Amniotic epithelial cell (primary cell): ENCODE data around the gene OAS2.
A peak's percentile ranks its signal among the peaks of the same experiment; 100 is the strongest.

Experiments used
- DNase-seq: peaks from one replicate; pipeline ENCODE4 v3.0.0-alpha.2; 2010; ENCODE audit warnings: low read depth

Gene OAS2, protein sequence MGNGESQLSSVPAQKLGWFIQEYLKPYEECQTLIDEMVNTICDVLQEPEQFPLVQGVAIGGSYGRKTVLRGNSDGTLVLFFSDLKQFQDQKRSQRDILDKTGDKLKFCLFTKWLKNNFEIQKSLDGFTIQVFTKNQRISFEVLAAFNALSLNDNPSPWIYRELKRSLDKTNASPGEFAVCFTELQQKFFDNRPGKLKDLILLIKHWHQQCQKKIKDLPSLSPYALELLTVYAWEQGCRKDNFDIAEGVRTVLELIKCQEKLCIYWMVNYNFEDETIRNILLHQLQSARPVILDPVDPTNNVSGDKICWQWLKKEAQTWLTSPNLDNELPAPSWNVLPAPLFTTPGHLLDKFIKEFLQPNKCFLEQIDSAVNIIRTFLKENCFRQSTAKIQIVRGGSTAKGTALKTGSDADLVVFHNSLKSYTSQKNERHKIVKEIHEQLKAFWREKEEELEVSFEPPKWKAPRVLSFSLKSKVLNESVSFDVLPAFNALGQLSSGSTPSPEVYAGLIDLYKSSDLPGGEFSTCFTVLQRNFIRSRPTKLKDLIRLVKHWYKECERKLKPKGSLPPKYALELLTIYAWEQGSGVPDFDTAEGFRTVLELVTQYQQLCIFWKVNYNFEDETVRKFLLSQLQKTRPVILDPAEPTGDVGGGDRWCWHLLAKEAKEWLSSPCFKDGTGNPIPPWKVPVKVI

DNA sequence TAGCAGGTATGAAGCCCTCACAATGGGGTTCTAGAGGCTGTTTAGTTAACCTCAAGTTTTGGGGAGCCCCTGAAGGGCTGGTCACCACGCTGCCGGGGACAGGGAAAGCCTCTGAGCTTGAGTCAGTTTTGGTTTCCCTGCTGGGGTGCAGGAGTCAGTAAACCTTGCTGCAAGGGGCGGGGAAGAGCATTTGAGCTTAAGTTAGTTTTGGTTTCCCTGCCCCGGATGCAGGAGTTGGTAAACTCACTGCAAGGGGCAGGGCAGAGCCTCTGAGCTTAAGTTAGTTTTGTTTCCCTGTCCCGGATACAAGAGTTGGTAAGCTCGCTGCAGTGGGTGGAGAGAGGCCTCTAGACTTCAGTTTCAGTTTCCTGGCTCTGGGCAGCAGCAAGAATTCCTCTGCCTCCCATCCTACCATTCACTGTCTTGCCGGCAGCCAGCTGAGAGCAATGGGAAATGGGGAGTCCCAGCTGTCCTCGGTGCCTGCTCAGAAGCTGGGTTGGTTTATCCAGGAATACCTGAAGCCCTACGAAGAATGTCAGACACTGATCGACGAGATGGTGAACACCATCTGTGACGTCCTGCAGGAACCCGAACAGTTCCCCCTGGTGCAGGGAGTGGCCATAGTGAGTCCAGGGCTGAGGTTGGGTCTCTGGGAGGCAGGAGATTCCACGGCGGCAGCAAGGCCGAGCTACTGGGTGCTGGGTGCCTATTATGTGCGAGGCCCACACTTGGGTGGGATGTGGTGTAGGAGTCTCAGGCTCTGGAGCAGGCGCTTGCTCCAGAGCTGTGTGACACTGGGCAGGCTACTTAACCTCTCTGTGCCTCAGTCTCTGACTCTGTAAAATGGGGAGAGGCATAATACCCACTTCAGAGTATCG, at the start of gene OAS2:
TSS of gene OAS2 (plus strand) at position 357 of the 878 bp plus-strand sequence. CDS start at position 447, 90 bp downstream.
- no peak for DNase-seq

DNA sequence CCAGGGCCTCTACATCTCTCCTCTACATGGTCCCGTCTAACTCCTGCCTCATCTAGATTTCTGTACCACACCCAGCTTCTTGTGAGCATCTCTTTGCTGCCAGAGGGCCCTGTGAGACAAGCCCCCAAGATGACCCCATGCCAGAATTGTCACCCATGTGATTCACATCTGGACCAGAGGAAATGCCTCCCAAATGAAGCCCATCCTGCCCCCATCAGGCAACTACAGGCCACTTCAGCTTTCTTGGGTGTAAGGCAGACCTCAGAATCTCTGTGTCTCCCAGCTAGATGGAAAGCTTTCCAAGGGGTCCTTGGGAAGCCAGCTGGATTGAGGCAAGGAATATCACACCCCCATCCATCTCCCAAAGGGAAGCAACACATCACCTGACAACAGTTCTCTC, 49.3 kb upstream of the OAS2 start:
- no peak for DNase-seq

DNA sequence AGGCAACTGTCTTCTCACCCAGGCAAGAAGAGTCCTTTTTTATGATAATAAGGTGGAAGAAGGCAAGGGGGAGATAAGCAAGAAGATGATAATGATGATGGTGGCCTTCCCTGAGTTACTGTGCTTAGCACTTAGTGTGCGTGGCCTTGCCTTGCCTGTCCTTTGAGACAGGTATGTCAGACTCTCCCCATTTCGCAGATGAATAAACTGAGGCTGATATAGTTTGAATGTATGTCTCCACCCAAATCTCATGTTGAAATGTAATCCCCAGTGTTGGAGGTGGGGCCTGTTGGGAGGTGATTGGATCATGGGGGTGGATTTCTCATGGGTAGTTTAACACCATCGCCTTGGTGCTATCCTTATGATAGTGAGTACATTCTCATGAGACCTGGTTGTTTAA, 48.6 kb upstream of the OAS2 start:
- no peak for DNase-seq

DNA sequence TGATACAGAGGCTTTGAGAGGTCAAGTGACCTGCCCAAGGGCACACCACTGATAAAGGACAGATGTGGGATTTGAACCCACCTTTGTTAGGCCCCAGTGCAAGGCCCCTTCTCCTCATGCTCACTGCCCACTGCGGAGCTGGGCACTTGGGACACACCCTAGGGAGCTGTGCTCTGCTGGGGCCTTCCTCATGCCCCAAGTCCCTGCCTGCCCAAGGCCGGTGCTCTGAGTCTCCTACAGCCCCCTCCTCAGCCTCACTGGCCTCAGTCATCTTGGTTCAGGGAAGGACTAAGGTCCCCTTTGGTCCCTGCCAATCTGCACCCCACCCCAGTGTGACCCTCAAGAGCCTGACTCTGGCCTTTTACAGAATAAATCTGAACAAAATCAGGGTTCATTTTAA, 48.0 kb upstream of the OAS2 start:
- no peak for DNase-seq

DNA sequence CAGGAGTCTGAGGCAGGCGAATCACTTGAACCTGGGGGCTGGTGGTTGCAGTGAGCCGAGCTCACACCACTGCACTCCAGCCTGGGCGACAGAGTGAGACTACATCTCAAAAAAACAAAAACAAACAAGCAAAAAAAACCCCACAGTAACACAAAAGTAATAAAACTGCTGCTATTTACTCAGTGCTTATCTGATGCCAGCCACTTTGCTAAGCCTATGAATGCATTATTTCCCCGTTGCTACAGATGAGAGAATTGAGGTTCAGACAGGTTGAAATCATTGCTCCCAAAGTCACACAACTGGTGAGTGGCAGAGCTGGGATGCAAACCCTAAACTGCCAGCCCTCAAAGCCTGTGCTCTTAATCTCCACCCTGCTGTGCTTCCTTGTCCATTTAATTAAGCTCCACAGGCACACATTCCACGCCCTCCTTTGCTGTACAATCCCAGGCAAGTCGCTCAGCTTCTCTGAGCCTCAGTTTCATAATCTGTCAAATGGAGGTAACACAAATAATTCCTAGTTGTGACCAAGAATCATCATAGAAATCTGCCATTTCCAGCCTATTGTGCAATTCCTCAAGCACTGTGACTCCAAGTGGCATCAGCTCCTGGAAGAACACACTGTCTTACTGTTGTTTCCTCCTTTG, 45.7 kb upstream of the OAS2 start:
- DNase-seq: no peak

DNA sequence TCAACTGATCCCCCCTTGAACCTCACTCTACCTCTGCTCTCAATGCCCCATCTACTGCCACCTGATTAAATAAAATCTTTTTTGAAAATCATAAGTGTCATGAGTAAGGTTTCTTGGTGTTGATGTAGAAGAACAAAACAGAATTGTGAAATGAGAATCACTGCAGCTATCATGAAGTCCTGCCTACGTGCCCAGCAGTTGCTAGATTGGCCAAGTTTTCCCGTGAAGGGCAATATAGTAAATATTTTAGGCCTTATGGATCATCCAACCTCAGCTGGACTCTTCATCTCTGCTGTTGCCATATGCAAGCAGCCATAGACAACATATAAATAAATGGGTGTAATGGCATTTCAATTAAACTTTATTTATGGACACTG, 45.2 kb upstream of the OAS2 start:
- no peak for DNase-seq

DNA sequence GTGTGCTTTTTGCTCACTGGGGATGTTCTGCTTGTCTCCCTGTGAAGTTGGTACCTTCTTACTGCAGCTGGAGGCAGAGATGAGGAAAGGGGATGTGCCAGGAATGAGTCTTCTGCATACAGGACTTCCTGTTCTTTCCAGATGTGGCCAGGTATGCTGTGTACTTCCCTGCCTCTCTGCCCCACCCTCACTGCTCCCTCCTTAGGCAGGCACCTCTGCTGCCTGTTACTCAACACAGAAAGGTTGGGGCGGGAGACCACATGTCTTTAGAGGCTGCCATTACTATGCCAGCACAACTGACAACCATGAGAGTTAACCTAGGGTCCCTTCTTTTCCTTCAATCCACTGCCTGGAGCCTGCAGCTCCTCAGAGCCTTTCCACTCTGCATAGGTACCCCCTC, 42.1 kb upstream of the OAS2 start:
- no peak for DNase-seq

DNA sequence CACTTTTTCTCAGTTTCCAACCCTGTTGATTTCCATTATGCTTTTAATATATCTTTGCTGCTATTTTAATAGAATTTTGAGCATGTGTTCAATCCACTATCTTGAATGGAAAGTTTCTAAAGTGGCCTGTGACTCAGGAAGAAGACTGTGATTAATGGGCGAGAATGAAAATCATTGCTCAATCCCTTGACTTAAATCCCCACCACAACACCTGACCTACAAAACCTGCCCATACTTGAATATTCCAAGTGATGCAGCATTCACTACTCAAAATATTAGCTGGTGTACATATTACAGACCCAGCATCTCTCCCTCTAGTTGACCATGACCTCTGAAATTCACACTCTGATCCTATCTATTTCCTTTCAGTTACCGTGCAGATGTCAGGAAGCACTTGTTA, 41.4 kb upstream of the OAS2 start:
- peak; percentile 37 for DNase-seq

DNA sequence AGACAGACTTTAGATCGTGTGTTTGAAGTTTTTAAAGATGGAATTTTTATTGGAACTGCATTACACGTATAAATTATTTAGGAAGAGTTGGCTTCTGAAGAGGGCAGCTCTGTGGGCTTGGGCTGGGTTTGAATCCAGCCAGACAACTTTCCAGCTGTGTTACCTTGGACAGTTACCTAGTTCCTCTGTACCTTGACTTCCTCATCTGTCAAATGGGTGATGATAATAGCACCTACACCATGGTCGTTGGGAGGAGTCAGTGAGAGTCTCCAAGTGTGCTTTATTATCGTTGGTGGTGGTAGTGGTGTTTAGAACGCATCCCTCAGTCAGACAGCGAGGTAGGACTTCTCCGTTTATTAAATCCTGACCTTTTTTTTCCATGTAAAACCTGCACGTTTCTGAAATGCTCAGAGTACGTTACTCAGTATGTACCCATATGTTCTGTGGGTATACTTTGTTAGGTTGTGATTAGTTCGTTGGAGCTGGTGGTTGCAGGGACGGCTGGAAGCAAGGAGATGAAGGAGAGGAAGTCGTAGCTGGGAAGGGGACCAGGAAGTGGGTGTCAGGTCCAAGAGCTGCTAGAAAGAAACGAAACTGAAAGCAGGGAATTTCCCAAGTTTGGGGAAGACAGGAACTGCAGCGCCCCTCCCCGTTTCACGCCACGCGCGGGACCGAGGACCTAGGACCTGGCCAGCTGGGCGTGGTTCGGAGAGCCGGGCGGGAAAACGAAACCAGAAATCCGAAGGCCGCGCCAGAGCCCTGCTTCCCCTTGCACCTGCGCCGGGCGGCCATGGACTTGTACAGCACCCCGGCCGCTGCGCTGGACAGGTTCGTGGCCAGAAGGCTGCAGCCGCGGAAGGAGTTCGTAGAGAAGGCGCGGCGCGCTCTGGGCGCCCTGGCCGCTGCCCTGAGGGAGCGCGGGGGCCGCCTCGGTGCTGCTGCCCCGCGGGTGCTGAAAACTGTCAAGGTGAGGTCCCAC, 40.3 kb upstream of the OAS2 start, which contains the start of gene OAS3:
TSS of gene OAS3 (plus strand) at position 734 of the 979 bp plus-strand sequence. CDS start at position 791, 57 bp downstream.
- DNase-seq: peak; percentile 23

DNA sequence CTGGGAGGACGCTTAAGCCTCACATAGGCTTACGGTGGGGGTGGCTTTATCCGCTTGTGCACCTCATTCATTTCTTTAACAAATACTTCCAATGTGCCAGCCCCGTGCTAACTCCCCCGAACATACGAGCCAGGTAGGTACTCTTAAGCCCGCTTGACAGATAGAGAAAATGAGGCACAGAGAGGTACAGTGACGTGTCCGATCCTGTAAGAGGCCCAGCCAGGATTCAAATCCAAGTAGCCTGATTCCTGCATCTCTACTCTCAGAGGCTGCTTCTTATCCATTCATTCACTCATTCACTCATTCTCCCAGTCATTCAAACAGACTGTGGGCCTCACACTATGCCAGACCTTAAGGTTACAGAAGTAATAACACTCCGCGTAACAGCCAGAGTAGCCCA, 39.6 kb upstream of the OAS2 start:
- no peak for DNase-seq

DNA sequence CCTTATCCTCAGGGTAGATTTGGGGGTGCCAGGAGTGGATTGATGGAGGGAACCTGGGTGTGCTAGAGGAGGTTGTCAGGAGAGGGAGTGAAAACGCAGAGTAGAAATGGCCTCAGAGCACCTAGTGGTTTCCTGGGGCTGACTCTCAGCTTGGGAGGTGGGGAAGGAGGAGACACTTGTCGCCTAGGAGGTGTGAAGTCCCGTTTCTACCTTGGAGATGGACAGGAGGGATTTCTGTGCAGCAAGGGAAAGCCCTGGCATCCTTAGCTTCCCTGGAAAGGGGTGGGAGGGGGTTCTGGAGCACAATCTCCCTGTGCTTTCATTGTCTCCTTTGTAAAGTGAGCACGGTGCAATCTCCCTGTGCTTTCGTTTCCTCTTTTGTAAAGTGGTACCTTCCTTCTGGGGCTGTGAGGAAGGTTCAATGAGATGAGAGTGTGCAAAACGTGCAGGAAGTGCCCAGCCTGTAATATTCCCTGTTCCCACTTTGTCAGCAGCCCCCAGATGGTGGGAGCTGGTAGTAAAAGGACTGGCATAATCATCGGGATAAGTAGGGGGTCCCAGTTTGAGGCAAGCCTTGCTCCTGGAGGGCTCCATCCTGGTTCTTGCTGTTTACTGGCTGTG, 38.4 kb upstream of the OAS2 start:
- DNase-seq: no peak

DNA sequence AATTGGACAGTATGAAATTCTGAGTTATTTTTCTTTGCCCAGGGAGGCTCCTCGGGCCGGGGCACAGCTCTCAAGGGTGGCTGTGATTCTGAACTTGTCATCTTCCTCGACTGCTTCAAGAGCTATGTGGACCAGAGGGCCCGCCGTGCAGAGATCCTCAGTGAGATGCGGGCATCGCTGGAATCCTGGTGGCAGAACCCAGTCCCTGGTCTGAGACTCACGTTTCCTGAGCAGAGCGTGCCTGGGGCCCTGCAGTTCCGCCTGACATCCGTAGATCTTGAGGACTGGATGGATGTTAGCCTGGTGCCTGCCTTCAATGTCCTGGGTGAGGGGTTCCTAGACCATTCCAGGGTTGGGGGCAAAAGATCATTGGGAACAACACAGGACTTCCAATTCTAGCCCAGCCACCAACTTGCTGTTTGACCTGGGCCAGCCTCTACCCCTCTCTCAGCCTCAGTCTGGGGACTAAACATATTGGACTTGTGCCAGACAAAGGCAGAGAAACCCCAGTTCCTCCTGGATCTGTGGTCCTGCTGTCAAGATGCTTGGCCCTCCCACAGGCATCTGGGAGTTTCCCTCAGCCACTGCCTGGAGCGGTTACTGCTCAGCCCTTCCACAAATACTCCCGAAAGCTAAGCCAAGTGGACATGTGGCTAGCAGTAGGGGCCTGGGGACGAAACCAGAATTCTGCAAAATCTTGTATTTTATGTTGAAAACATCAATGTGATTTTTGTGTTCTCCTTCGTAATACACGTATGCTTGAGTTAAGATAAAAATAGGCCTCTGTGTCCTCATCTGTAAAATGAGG, 36.6 kb upstream of the OAS2 start:
- no peak for DNase-seq

DNA sequence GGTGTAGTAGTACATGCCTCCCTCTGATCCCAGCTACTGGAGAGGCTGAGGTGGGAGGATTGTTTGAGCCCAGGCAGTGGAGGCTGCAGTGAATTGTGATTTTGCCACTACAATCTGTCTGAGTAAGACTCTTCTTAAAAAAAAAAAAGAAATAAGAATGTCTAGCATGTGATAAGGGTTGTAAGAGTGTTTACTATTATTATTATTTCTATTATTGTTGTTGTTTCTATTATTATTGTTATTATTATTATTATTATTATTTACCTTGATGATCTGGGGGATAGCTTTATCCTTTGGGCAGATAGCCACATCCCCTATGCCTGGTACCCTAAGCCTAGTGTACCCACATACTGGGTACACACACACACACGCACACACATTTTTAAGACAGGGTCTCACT, 35.7 kb upstream of the OAS2 start:
- no peak for DNase-seq

DNA sequence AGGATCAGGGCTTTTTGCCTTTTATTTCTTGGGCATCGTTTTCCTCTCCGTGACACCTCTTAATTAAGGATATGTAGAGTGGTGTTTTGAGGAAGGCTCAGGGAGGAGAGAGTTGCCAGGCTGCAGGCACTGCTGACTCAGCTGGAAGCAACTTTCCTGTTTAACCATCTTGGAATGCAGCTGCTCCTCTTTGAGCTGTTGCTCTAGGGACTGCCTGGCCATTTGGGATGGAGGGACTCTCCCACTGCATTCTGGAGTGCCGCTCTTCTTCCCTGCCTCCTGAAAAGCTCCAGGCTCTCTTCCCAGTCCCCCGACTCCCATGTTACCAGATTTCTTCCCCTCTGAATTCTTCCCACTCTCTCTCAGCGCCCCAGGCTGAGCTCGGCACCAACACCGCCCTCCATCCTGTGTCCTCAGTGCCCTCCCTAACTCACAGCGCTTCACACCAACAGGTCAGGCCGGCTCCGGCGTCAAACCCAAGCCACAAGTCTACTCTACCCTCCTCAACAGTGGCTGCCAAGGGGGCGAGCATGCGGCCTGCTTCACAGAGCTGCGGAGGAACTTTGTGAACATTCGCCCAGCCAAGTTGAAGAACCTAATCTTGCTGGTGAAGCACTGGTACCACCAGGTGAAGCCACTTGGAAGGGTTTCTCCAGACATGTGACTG, 34.2 kb upstream of the OAS2 start:
- DNase-seq: no peak

DNA sequence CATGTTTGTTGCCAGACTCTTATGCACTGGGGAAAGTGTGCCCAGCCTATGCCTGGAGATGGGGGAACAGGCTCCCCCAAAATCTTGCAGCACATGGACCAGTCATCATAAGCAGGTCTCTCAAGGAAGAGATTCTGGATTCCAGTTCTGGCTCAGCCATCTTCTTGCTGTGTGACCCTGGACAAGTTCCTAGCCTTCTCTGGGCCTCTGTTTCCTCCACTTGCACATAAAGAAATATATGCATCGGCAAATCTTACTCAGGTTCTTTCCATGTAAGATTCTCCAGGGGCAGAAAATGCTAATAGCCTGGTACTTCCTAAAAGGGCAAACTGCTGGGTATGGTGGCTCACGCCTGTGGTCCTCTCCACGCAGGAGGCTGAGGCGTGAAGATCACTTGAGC, 32.8 kb upstream of the OAS2 start:
- no peak for DNase-seq

DNA sequence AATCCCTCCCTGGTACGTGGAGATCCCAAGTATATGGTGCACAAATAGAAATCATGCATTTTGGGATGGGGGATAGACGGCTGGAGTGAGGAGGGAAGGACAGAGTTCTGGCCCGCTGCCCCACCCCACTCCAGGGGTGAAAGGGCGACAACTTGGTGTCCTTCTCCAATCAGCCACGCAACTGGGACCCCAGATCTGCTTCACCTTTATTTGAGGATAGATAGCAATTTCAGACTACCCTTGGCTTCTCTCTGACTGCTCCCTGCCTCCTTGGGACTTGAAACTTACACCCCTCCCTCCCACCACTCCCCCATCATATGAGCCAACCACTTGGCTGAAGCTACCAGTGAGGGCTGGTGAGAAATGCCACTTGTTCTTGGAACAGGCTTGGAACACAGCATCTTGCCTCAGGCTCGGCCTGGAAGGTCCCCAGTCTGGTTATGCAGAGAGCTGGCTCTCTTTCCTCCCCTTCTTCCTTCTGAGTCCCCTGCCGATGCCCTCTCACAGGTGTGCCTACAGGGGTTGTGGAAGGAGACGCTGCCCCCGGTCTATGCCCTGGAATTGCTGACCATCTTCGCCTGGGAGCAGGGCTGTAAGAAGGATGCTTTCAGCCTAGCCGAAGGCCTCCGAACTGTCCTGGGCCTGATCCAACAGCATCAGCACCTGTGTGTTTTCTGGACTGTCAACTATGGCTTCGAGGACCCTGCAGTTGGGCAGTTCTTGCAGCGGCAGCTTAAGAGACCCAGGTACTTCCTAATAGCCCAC, 31.9 kb upstream of the OAS2 start:
- DNase-seq: no peak

DNA sequence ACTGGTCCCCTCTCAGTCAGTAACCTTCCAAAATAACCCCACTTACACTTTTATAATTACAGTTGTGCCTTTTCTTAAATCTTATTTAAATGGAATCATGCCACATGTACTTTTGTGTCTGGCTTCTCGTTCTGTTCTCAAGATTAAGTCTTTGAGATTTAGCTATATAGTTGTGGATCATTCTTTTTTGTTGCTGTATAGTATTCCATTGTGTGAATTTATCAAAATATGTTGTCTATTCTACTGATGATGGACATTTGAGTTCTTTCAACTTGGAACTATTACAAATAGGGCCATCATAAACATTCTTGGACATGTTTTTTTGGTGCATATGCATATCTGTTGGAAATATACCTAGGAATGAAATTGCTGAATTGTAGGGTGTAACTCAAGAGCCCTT, 31.0 kb upstream of the OAS2 start:
- no peak for DNase-seq

DNA sequence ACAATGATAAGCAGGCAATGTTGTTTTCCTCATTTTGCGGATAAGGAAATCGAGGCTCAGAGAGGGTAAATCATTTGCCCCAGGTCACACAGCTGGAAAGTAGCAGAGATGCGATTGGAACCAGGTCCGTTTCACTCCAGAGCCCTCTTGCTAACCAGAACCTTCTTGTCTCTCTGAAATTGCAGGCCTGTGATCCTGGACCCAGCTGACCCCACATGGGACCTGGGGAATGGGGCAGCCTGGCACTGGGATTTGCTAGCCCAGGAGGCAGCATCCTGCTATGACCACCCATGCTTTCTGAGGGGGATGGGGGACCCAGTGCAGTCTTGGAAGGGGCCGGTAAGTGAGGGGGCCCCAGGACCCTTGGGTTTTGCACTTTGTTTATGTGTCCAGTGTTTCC, 30.6 kb upstream of the OAS2 start:
- DNase-seq: no peak
